ENCODE measurements around the gene GTF2A1.

DNA sequence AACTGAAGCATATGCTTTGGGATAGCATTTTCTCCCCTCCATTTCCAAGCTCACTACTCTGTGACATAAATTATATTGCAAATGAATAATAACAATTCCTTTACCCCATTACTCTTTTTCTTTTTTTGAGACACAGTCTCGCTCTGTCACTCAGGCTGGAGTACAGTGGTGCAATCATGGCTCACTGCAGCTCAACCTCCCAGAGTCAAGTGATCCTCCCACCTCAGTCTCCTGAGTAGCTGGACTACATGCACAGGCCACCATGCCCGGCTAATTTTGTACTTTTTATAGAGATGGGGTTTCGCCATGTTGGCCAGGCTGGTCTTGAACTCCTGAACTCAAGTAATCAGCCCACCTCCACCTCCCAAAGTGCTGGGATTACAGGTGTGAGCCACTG lies 49.2 kb upstream of the GTF2A1 start:
- TF ChIP-seq CTCF (IDR thresholded peaks at IDR 0.05) (no peak), POLR2A (IDR thresholded peaks at IDR 0.05) (no peak), POLR2AphosphoS5 (IDR thresholded peaks at IDR 0.05) (no peak), EP300 (IDR thresholded peaks at IDR 0.05) (no peak)
